Measurements from ENCODE around the gene USP2.

- TF ChIP-seq GATA2 (IDR thresholded peaks at IDR 0.05; ENCODE audit: low read depth, low read length) (no peak), GATA3 (IDR thresholded peaks at IDR 0.05; ENCODE audit: low read depth, low read length) (no peak)
Measured at GRCh38 chr11:119371067-119371601, 10.4 kb downstream of the USP2 start.
